ENCODE data around the gene CD93. TPM values are rescaled to one million over a fixed set of nuclear protein-coding genes. Genes with fewer than 3 reads are reported as not detected.

The CD93 gene
- total and polyA plus RNA-seq, 2 donors from 2014 or later = 9.9 to 104 TPM

GRCh38 chr20:23034721-23035671 lies 51.1 kb downstream of the CD93 start, which contains the start of gene SSTR4:
SSTR4 (plus strand) TSS chr20:23035312; CDS start chr20:23035484, 172 bp downstream.
- no peaks in the 10 kb centered on the region for H3K4me1 ChIP-seq (ENCODE audit: control insufficient read depth in 2 of 3, insufficient read depth in 2 of 3, low read depth in 1 of 3, low read length in 3 of 3)
- TF ChIP-seq CTCF (IDR thresholded peaks at IDR 0.05; ENCODE audit: borderline replicate concordance, extremely low read depth, insufficient read depth) = no peak
- no peak within 1 kb of the TSS for H3K4me3 ChIP-seq (ENCODE audit: low read length in 3 of 3)
- no peaks in the 10 kb centered on the region for H3K9me3 ChIP-seq (ENCODE audit: control insufficient read depth in 2 of 3, insufficient read depth in 1 of 3, low read length in 3 of 3)
- intact Hi-C loops (cut with DNase I) = no loop called here
- peaks cover 2% of the 10 kb centered on the region for H3K27me3 ChIP-seq (ENCODE audit: control insufficient read depth, insufficient read depth, low read length)
- H3K9ac ChIP-seq (ENCODE audit: low read length in 3 of 3) = no peak within 1 kb of the TSS
- no peaks in the 10 kb centered on the region for H3K36me3 ChIP-seq (ENCODE audit: control insufficient read depth in 2 of 3, insufficient read depth in 3 of 3, low read length in 3 of 3)
- H3K27ac ChIP-seq (ENCODE audit: low read depth in 2 of 2, low read length in 2 of 2) = no peak within 1 kb of the TSS
- FAIRE-seq (no peak), DNase-seq (peak in 2 of 5 donors; percentile 38 to 57)

- Histone ChIP-seq H3K4me1 (ENCODE audit: control insufficient read depth in 2 of 3, insufficient read depth in 2 of 3, low read depth in 1 of 3, low read length in 3 of 3) (no peaks in the 10 kb centered on the region), H3K9ac (ENCODE audit: low read length in 3 of 3) (no peak overlapping the region), H3K36me3 (ENCODE audit: control insufficient read depth in 2 of 3, insufficient read depth in 3 of 3, low read length in 3 of 3) (no peaks in the 10 kb centered on the region), H3K27me3 (ENCODE audit: control insufficient read depth, insufficient read depth, low read length) (peaks cover 2% of the 10 kb centered on the region), H3K27ac (ENCODE audit: low read depth in 2 of 2, low read length in 2 of 2) (no peak overlapping the region), H3K9me3 (ENCODE audit: control insufficient read depth in 2 of 3, insufficient read depth in 1 of 3, low read length in 3 of 3) (no peaks in the 10 kb centered on the region), H3K4me3 (ENCODE audit: low read length in 3 of 3) (no peak overlapping the region)
- DNase-seq (no peak), FAIRE-seq (no peak)
- intact Hi-C loops (cut with DNase I) = no loop called here
- TF ChIP-seq CTCF (IDR thresholded peaks at IDR 0.05; ENCODE audit: borderline replicate concordance, extremely low read depth, insufficient read depth) = no peak
These were observed 52.2 kb downstream of the CD93 start for GRCh38 chr20:23033918-23034317.

GRCh38 chr20:23032750-23033078 lies 53.4 kb downstream of the CD93 start:
- Histone ChIP-seq H3K27me3 (ENCODE audit: control insufficient read depth, insufficient read depth, low read length) (no peaks in the 10 kb centered on the region), H3K9ac (ENCODE audit: low read length in 3 of 3) (no peak overlapping the region), H3K36me3 (ENCODE audit: control insufficient read depth in 2 of 3, insufficient read depth in 3 of 3, low read length in 3 of 3) (no peaks in the 10 kb centered on the region), H3K4me3 (ENCODE audit: low read length in 3 of 3) (no peak overlapping the region), H3K4me1 (ENCODE audit: control insufficient read depth in 2 of 3, insufficient read depth in 2 of 3, low read depth in 1 of 3, low read length in 3 of 3) (no peaks in the 10 kb centered on the region), H3K9me3 (ENCODE audit: control insufficient read depth in 2 of 3, insufficient read depth in 1 of 3, low read length in 3 of 3) (no peaks in the 10 kb centered on the region), H3K27ac (ENCODE audit: low read depth in 2 of 2, low read length in 2 of 2) (no peak overlapping the region)
- DNase-seq (no peak), FAIRE-seq (no peak)
- TF ChIP-seq CTCF (IDR thresholded peaks at IDR 0.05; ENCODE audit: borderline replicate concordance, extremely low read depth, insufficient read depth) = no peak
- intact Hi-C loops (cut with DNase I) = no loop called here
